ENCODE results near the gene DOCK3.

- TF ChIP-seq CTCF (IDR thresholded peaks at IDR 0.05; ENCODE audit: low read depth, low read length) (no peak), EZH2phosphoT487 (IDR thresholded peaks at IDR 0.05; ENCODE audit: low read depth) (no peak)
These were observed 605.4 kb downstream of the DOCK3 start for GRCh38 chr3:51280176-51280575.
